GM23338 (cell line): Measurements from ENCODE around the gene REEP5. TPM values are rescaled to one million over a fixed set of nuclear protein-coding genes. Genes with fewer than 3 reads are reported as not detected.

Experiments used
- ATAC-seq: fragments of 200-7000 bp; cut with Tn5 transposase; 3 replicates; pipeline ENCODE4 v1.9.1; 2020
- DNase-seq: peaks from one replicate; pipeline ENCODE4 v3.0.0-alpha.2; 2015; ENCODE audit warnings: low spot score
- H2AFZ ChIP-seq: fragments of 200-600 bp; sonication (generic); 2 replicates; pipeline ENCODE4 v1.8.0; 2016; ENCODE audit warnings: antibody characterized with exemption, mild to moderate bottlenecking, moderate library complexity
- H3F3A ChIP-seq: fragments of 200-600 bp; sonication (generic); replicated peaks from 2 replicates; pipeline ENCODE4 v1.8.0; 2017; ENCODE audit warnings: antibody characterized with exemption, mixed run types, low read depth
- H3K27ac ChIP-seq: fragments of 200-600 bp; sonication (generic); 2 replicates; pipeline ENCODE4 v1.6.1; 2016; ENCODE audit warnings: low read depth
- H3K27me3 ChIP-seq: fragments of 200-600 bp; sonication (generic); 2 replicates; pipeline ENCODE4 v1.8.0; 2016; ENCODE audit warnings: mild to moderate bottlenecking, mixed run types, moderate library complexity; ENCODE audit not compliant: insufficient read depth
- H3K36me3 ChIP-seq: fragments of 200-600 bp; sonication (generic); 2 replicates; pipeline ENCODE4 v1.8.0; 2016; ENCODE audit warnings: mild to moderate bottlenecking; ENCODE audit not compliant: insufficient read depth
- H3K4me1 ChIP-seq: fragments of 200-600 bp; sonication (generic); 2 replicates; pipeline ENCODE4 v1.8.0; 2016; ENCODE audit warnings: mild to moderate bottlenecking, moderate library complexity; ENCODE audit not compliant: insufficient read depth
- H3K4me2 ChIP-seq: fragments of 200-600 bp; sonication (generic); 2 replicates; pipeline ENCODE4 v1.7.1; 2017; ENCODE audit warnings: mixed run types
- H3K4me3 ChIP-seq: fragments of 200-600 bp; sonication (generic); 2 replicates; pipeline ENCODE4 v1.6.1; 2016; ENCODE audit warnings: mixed run types
- H3K79me2 ChIP-seq: fragments of 200-600 bp; sonication (generic); replicated peaks from 2 replicates; pipeline ENCODE4 v1.8.0; 2017; ENCODE audit warnings: mild to moderate bottlenecking; ENCODE audit not compliant: insufficient read depth
- H3K9me2 ChIP-seq: fragments of 200-600 bp; sonication (generic); 2 replicates; pipeline ENCODE4 v1.8.0; 2017; ENCODE audit not compliant: insufficient read depth
- H4K20me1 ChIP-seq: fragments of 200-600 bp; sonication (generic); replicated peaks from 2 replicates; pipeline ENCODE4 v1.8.0; 2017; ENCODE audit warnings: mild to moderate bottlenecking; ENCODE audit not compliant: insufficient read depth
- H3K27ac Mint-ChIP-seq: 2 replicates; pipeline ENCODE4 v1.8.0; 2020; ENCODE audit warnings: inconsistent platforms, mild to moderate bottlenecking, moderate library complexity, mixed read lengths
- H3K27me3 Mint-ChIP-seq: 3 replicates; pipeline ENCODE4 v1.8.0; 2022; ENCODE audit warnings: low read depth, mild to moderate bottlenecking, moderate library complexity, mixed read lengths, inconsistent platforms; ENCODE audit not compliant: insufficient read depth, poor library complexity
- H3K36me3 Mint-ChIP-seq: 3 replicates; pipeline ENCODE4 v1.8.0; 2021; ENCODE audit warnings: low read depth, mild to moderate bottlenecking, inconsistent platforms, moderate library complexity, mixed read lengths
- H3K4me1 Mint-ChIP-seq: 3 replicates; pipeline ENCODE4 v1.8.0; 2020; ENCODE audit warnings: mild to moderate bottlenecking, inconsistent platforms, mixed read lengths
- H3K4me3 Mint-ChIP-seq: 3 replicates; pipeline ENCODE4 v1.8.0; 2021; ENCODE audit warnings: moderate library complexity, mild to moderate bottlenecking, inconsistent platforms, mixed read lengths
- H3K9me3 Mint-ChIP-seq: 3 replicates; pipeline ENCODE4 v1.8.0; 2020; ENCODE audit warnings: moderate library complexity, mild to moderate bottlenecking, inconsistent platforms, mixed read lengths
- CREB1 ChIP-seq: fragments of 250-450 bp; sonication (Bioruptor Pico); IDR thresholded peaks from 2 replicates; pipeline ENCODE4 v1.5.0; 2020; ENCODE audit warnings: low read depth, mild to moderate bottlenecking, moderate library complexity
- CTCF ChIP-seq, 2 experiments: fragments of 200-600 bp in 1 of 2; sonication (generic) in 1 of 2; conservative IDR thresholded peaks; 2 replicates each; pipeline versions ENCODE4 v1.5.1 to v1.6.1; 2016 to 2017; ENCODE audit warnings: antibody characterized with exemption in 2 of 2, low read depth in 2 of 2, mild to moderate bottlenecking in 2 of 2, moderate library complexity in 1 of 2
- EZH2phosphoT487 ChIP-seq: fragments of 200-600 bp; sonication (generic); IDR thresholded peaks from one replicate; pipeline ENCODE4 v1.8.1; 2018; ENCODE audit warnings: antibody characterized with exemption; ENCODE audit not compliant: unreplicated experiment
- NANOG ChIP-seq: IDR thresholded peaks from 2 replicates; pipeline ENCODE4 v1.6.1; 2016; ENCODE audit warnings: antibody characterized with exemption, borderline replicate concordance
- POLR2AphosphoS5 ChIP-seq: IDR thresholded peaks from 2 replicates; pipeline ENCODE4 v1.6.1; 2016; ENCODE audit warnings: antibody characterized with exemption, low read depth
- STAT1 ChIP-seq: IDR thresholded peaks from one replicate; pipeline ENCODE4 v1.6.1; 2016; ENCODE audit warnings: antibody characterized with exemption; ENCODE audit not compliant: unreplicated experiment
- ZNF114 ChIP-seq: fragments of 250-450 bp; sonication (Bioruptor Pico); IDR thresholded peaks from 2 replicates; pipeline ENCODE4 v1.5.0; 2020; ENCODE audit warnings: mild to moderate bottlenecking, moderate library complexity
- ZNF462 ChIP-seq: fragments of 250-450 bp; sonication (Bioruptor Pico); IDR thresholded peaks from 2 replicates; pipeline ENCODE4 v1.5.0; 2020; ENCODE audit warnings: mild to moderate bottlenecking, moderate library complexity
- polyA plus RNA-seq: library from polyadenylated mRNA; unstranded; fragments of >200 nt; fragmentation: Nextera tagmentation; extraction: Ambion mirVana; gene quantifications from 2 replicates; pipeline ENCODE4 v1.2.1, GENCODE V29; 2016
- total RNA-seq: library from RNA; depleted of rRNA; stranded (reverse); fragments of >200 nt; shearing (Covaris generic); gene quantifications from 2 replicates; pipeline ENCODE4 v1.2.3, GENCODE V29; 2014

Gene REEP5
- total and polyA plus RNA-seq, 2 experiments from 2014 or later = 32.5 to 111 TPM

GRCh38 chr5:112917453-112917995, 4.5 kb downstream of the REEP5 start (continued):
- TF ChIP-seq ZNF462 (CRISPR knock-in tag) = no peak

- H3K4me3 ChIP-seq = no peak overlapping the region
- H3K27me3 ChIP-seq = no peaks in the 10 kb centered on the region
- no peak overlapping the region for H2AFZ ChIP-seq
- H3K4me1 Mint-ChIP-seq = peaks cover 6% of the 10 kb centered on the region; the same call in 2 of the 3 replicates
- ATAC-seq = no peak
- H3K4me1 ChIP-seq = 0 out of 2 replicates have a peak, but pooled peaks cover 4% of the 10 kb centered on the region
- 0 out of 2 replicates have a peak, but pooled peaks cover 5% of the 10 kb centered on the region for H3K36me3 ChIP-seq
- peaks cover 26% of the 10 kb centered on the region for H3K79me2 ChIP-seq
- no peak overlapping the region for H3K4me2 ChIP-seq
- no peak overlapping the region for H3K27ac ChIP-seq
- no peaks in the 10 kb centered on the region for H3K9me3 Mint-ChIP-seq
- peaks cover 10% of the 10 kb centered on the region for H4K20me1 ChIP-seq
- H3K27ac Mint-ChIP-seq = no peak overlapping the region
- no peak for DNase-seq
- no peaks in the 10 kb centered on the region for H3F3A ChIP-seq
- H3K9me2 ChIP-seq = no peaks in the 10 kb centered on the region
- H3K4me3 Mint-ChIP-seq = no peak overlapping the region
- H3K27me3 Mint-ChIP-seq = peaks cover 2% of the 10 kb centered on the region
- H3K36me3 Mint-ChIP-seq = peaks cover 42% of the 10 kb centered on the region
- no peak for TF ChIP-seq NANOG
- no peak for TF ChIP-seq ZNF462 (CRISPR knock-in tag)
- TF ChIP-seq CREB1 (CRISPR knock-in tag) = no peak
- TF ChIP-seq ZNF114 (CRISPR knock-in tag) = no peak
- TF ChIP-seq EZH2phosphoT487 = no peak
- TF ChIP-seq STAT1 = no peak
- no peak for TF ChIP-seq CTCF (conservative IDR thresholded peaks at IDR 0.05; ENCODE audit: low read depth in 2 of 2)
- no peak for TF ChIP-seq POLR2AphosphoS5
These were observed 6.2 kb downstream of the REEP5 start for GRCh38 chr5:112915831-112916230.
